Neural progenitor cell (in vitro differentiated cells): Measurements from ENCODE around the gene FXYD5. TPM values are rescaled to one million over a fixed set of nuclear protein-coding genes. Genes with fewer than 3 reads are reported as not detected.

ENCODE experiments used
- DNase-seq: peaks from one replicate; pipeline ENCODE4 v3.0.0-alpha.2; 2016; ENCODE audit warnings: low spot score
- H2AFZ ChIP-seq: fragments of 200-600 bp; sonication (generic); replicated peaks from 2 replicates; pipeline ENCODE4 v1.6.1; 2016; ENCODE audit warnings: antibody characterized with exemption
- H3F3A ChIP-seq: fragments of 200-600 bp; sonication (generic); 2 replicates; pipeline ENCODE4 v1.6.1; 2016; ENCODE audit warnings: antibody characterized with exemption, low read depth
- H3K27ac ChIP-seq: fragments of 200-600 bp; sonication (generic); 2 replicates; pipeline ENCODE4 v1.5.1; 2016; ENCODE audit warnings: mild to moderate bottlenecking
- H3K27me3 ChIP-seq: fragments of 200-600 bp; sonication (generic); 2 replicates; pipeline ENCODE4 v1.6.1; 2016; ENCODE audit warnings: mild to moderate bottlenecking, moderate library complexity
- H3K36me3 ChIP-seq: fragments of 200-600 bp; sonication (generic); 2 replicates; pipeline ENCODE4 v1.5.1; 2016
- H3K4me1 ChIP-seq: fragments of 200-600 bp; sonication (generic); 2 replicates; pipeline ENCODE4 v1.6.1; 2016; ENCODE audit warnings: mixed run types
- H3K4me2 ChIP-seq: fragments of 200-600 bp; sonication (generic); 2 replicates; pipeline ENCODE4 v1.6.1; 2016
- H3K4me3 ChIP-seq: fragments of 200-600 bp; sonication (generic); 2 replicates; pipeline ENCODE4 v1.5.1; 2016
- H3K79me2 ChIP-seq: fragments of 200-600 bp; sonication (generic); 2 replicates; pipeline ENCODE4 v1.6.1; 2016; ENCODE audit warnings: low read depth
- H3K9ac ChIP-seq: fragments of 200-600 bp; sonication (generic); 2 replicates; pipeline ENCODE4 v1.6.1; 2016
- H3K9me3 ChIP-seq: fragments of 200-600 bp; sonication (generic); 2 replicates; pipeline ENCODE4 v1.5.1; 2016; ENCODE audit warnings: low read depth
- H4K20me1 ChIP-seq: fragments of 200-600 bp; sonication (generic); 2 replicates; pipeline ENCODE4 v1.6.1; 2016; ENCODE audit warnings: low read depth
- H3K27ac Mint-ChIP-seq: 3 replicates; pipeline ENCODE4 v1.8.0; 2021; ENCODE audit warnings: mixed read lengths
- H3K27me3 Mint-ChIP-seq: 2 replicates; pipeline ENCODE4 v1.8.0; 2022; ENCODE audit warnings: low read depth, mild to moderate bottlenecking, inconsistent platforms, moderate library complexity, mixed read lengths; ENCODE audit not compliant: insufficient read depth
- H3K36me3 Mint-ChIP-seq: 3 replicates; pipeline ENCODE4 v1.8.0; 2021; ENCODE audit warnings: mixed read lengths
- H3K4me1 Mint-ChIP-seq: 3 replicates; pipeline ENCODE4 v1.8.0; 2021; ENCODE audit warnings: mixed read lengths
- H3K4me3 Mint-ChIP-seq: 3 replicates; pipeline ENCODE4 v1.8.0; 2021; ENCODE audit warnings: mild to moderate bottlenecking, moderate library complexity, mixed read lengths
- H3K9me3 Mint-ChIP-seq: 3 replicates; pipeline ENCODE4 v1.8.0; 2020; ENCODE audit warnings: mixed read lengths
- CTCF ChIP-seq: fragments of 200-600 bp; sonication (generic); IDR thresholded peaks from 2 replicates; pipeline ENCODE4 v1.5.1; 2017; ENCODE audit warnings: antibody characterized with exemption, mild to moderate bottlenecking
- EZH2 ChIP-seq: fragments of 200-600 bp; sonication (generic); IDR thresholded peaks from 2 replicates; pipeline ENCODE4 v1.6.1; 2017; ENCODE audit warnings: antibody characterized with exemption, mild to moderate bottlenecking, moderate library complexity
- EZH2phosphoT487 ChIP-seq: fragments of 200-600 bp; sonication (generic); IDR thresholded peaks from 2 replicates; pipeline ENCODE4 v1.6.1; 2017; ENCODE audit warnings: antibody characterized with exemption
- total RNA-seq: library from RNA; depleted of rRNA; stranded (reverse); fragments of >200 nt; gene quantifications from 2 replicates; pipeline ENCODE4 v1.2.3, GENCODE V29; 2015; ENCODE audit warnings: low replicate concordance

FXYD5 gene
- total RNA-seq, 1 donor from 2014 or later = 7.8 TPM

- H3K4me2 ChIP-seq = no peak overlapping the region
- H3K27me3 ChIP-seq = no peaks in the 10 kb centered on the region
- H3K4me3 ChIP-seq = no peak overlapping the region
- H3K27ac Mint-ChIP-seq = no peak overlapping the region
- H4K20me1 ChIP-seq = no peaks in the 10 kb centered on the region
- H3K36me3 Mint-ChIP-seq = no peaks in the 10 kb centered on the region
- no peak overlapping the region for H3K9ac ChIP-seq
- H3K4me1 Mint-ChIP-seq = peaks cover 8% of the 10 kb centered on the region
- H3K9me3 ChIP-seq = no peaks in the 10 kb centered on the region
- H3K36me3 ChIP-seq = no peaks in the 10 kb centered on the region
- no peaks in the 10 kb centered on the region for H3K79me2 ChIP-seq
- DNase-seq = no peak
- H3K9me3 Mint-ChIP-seq = peaks cover 3% of the 10 kb centered on the region
- peaks cover 4% of the 10 kb centered on the region for H3K4me1 ChIP-seq
- no peak overlapping the region for H3K4me3 Mint-ChIP-seq
- peaks cover 7% of the 10 kb centered on the region for H3F3A ChIP-seq
- TF ChIP-seq EZH2phosphoT487 = no peak
- no peak for TF ChIP-seq EZH2
- no peak for TF ChIP-seq CTCF
- H3K27ac ChIP-seq = no peak overlapping the region
- H2AFZ ChIP-seq = no peak overlapping the region
- H3K27me3 Mint-ChIP-seq = peaks cover 6% of the 10 kb centered on the region
Observed at GRCh38 chr19:35106291-35106583, 48.3 kb upstream of the FXYD5 start.

GRCh38 chr19:35106898-35107541 lies 47.5 kb upstream of the FXYD5 start:
- H3K4me1 Mint-ChIP-seq = peaks cover 8% of the 10 kb centered on the region
- no peaks in the 10 kb centered on the region for H3K36me3 Mint-ChIP-seq
- H3K27ac ChIP-seq = no peak overlapping the region
- peaks cover 4% of the 10 kb centered on the region for H3K4me1 ChIP-seq
- no peak overlapping the region for H3K27ac Mint-ChIP-seq
- no peak overlapping the region for H3K9ac ChIP-seq
- H3K9me3 Mint-ChIP-seq = peaks cover 3% of the 10 kb centered on the region
- DNase-seq = no peak
- H3K4me3 ChIP-seq = no peak overlapping the region
- peaks cover 7% of the 10 kb centered on the region for H3F3A ChIP-seq
- no peak overlapping the region for H2AFZ ChIP-seq
- H3K4me3 Mint-ChIP-seq = no peak overlapping the region
- no peaks in the 10 kb centered on the region for H4K20me1 ChIP-seq
- H3K79me2 ChIP-seq = no peaks in the 10 kb centered on the region
- no peaks in the 10 kb centered on the region for H3K27me3 ChIP-seq
- TF ChIP-seq EZH2 (no peak), CTCF (no peak)
- peaks cover 6% of the 10 kb centered on the region for H3K27me3 Mint-ChIP-seq
- no peaks in the 10 kb centered on the region for H3K36me3 ChIP-seq
- no peaks in the 10 kb centered on the region for H3K9me3 ChIP-seq
- H3K4me2 ChIP-seq = no peak overlapping the region

- Histone ChIP-seq H3K27ac (no peak overlapping the region), H4K20me1 (no peaks in the 10 kb centered on the region), H3K9me3 (no peaks in the 10 kb centered on the region), H3K4me2 (no peak overlapping the region), H3K79me2 (no peaks in the 10 kb centered on the region), H3K4me3 (no peak overlapping the region), H3K27me3 (no peaks in the 10 kb centered on the region), H3K4me1 (peaks cover 4% of the 10 kb centered on the region), H3K9ac (no peak overlapping the region), H2AFZ (no peak overlapping the region), H3F3A (peaks cover 7% of the 10 kb centered on the region), H3K36me3 (no peaks in the 10 kb centered on the region)
- Mint-ChIP-seq H3K27ac (no peak overlapping the region), H3K9me3 (peaks cover 3% of the 10 kb centered on the region), H3K4me1 (peaks cover 8% of the 10 kb centered on the region), H3K4me3 (no peak overlapping the region), H3K27me3 (peaks cover 6% of the 10 kb centered on the region), H3K36me3 (no peaks in the 10 kb centered on the region)
- no peak for DNase-seq
- TF ChIP-seq CTCF = no peak
- no peak for TF ChIP-seq EZH2
- no peak for TF ChIP-seq EZH2phosphoT487
Observed at GRCh38 chr19:35107545-35107944, 47.0 kb upstream of the FXYD5 start.
